HG03469 (cell line): ENCODE results near the gene MMP23B.
A peak's percentile ranks its signal among the peaks of the same experiment; 100 is the strongest.
"Not testable (repeated sequence)": the region's sequence is repeated elsewhere in the genome, so short reads cannot be mapped to it uniquely, and the experiment has no call there.

ENCODE experiments used
- ATAC-seq: cut with Tn5 transposase; IDR thresholded peaks from one replicate; pipeline ENCODE4 v1.9.1; 2021; ENCODE audit warnings: mild to moderate bottlenecking, moderate library complexity, moderate number of reproducible peaks; ENCODE audit not compliant: unreplicated experiment

MMP23B gene

GRCh38 chr1:1629430-1630190 is 2.4 kb upstream of the MMP23B start:
- no peak for ATAC-seq

- ATAC-seq = peak; percentile 51
These were observed 1.6 kb upstream of the MMP23B start for GRCh38 chr1:1630191-1630964.

GRCh38 chr1:1630965-1631781 is 800 bp upstream of the MMP23B start:
- ATAC-seq = no peak

- ATAC-seq = not testable (repeated sequence)
These were observed 1.4 kb downstream of the MMP23B start for GRCh38 chr1:1633409-1633808.

GRCh38 chr1:1634613-1635012 is 2.6 kb downstream of the MMP23B start:
- ATAC-seq = not testable (repeated sequence)

- ATAC-seq = not testable (repeated sequence)
These were observed 4.9 kb downstream of the MMP23B start for GRCh38 chr1:1636621-1637478.

- not testable (repeated sequence) for ATAC-seq
These were observed 5.5 kb downstream of the MMP23B start for GRCh38 chr1:1637479-1637875.

GRCh38 chr1:1638528-1638927 is 6.6 kb downstream of the MMP23B start:
- ATAC-seq = not testable (repeated sequence)

- not testable (repeated sequence) for ATAC-seq
These were observed 7.4 kb downstream of the MMP23B start for GRCh38 chr1:1639368-1639767.

- not testable (repeated sequence) for ATAC-seq
These were observed 8.1 kb downstream of the MMP23B start for GRCh38 chr1:1640081-1640480.

- not testable (repeated sequence) for ATAC-seq
These were observed 8.9 kb downstream of the MMP23B start for GRCh38 chr1:1640711-1641461.

GRCh38 chr1:1646326-1646725 is 14.4 kb downstream of the MMP23B start:
- not testable (repeated sequence) for ATAC-seq

GRCh38 chr1:1647567-1648241 is 15.7 kb downstream of the MMP23B start:
- ATAC-seq = not testable (repeated sequence)

- not testable (repeated sequence) for ATAC-seq
These were observed 16.3 kb downstream of the MMP23B start for GRCh38 chr1:1648265-1648664.

- ATAC-seq = peak; percentile 67
These were observed 26.9 kb downstream of the MMP23B start, which contains the start of gene CDK11B for GRCh38 chr1:1658583-1659549. CDK11B (minus strand) TSS chr1:1659004; CDS start chr1:1657485, 1,519 bp downstream.

GRCh38 chr1:1662392-1662791 is 30.4 kb downstream of the MMP23B start:
- not testable (repeated sequence) for ATAC-seq

- not testable (repeated sequence) for ATAC-seq
These were observed 31.0 kb downstream of the MMP23B start for GRCh38 chr1:1662830-1663560.
